GM12878 (cell line): ENCODE measurements around the gene ETV7. TPM values are rescaled to one million over a fixed set of nuclear protein-coding genes. Genes with fewer than 3 reads are reported as not detected.

ENCODE experiments used
- ATAC-seq: fragments of 200-7000 bp; cut with Tn5 transposase; 3 replicates; pipeline ENCODE4 v1.9.1; 2020; ENCODE audit warnings: mild to moderate bottlenecking, moderate library complexity
- BruUV-seq: library from RNA; stranded (reverse); fragments of 400-500 nt; replicated peaks from 2 replicates; lab custom pipeline; 2021; lab: Mats Ljungman, UMichigan
- CTCF ChIA-PET: fragments of 300-600 bp; sonication (Branson Sonifier 250); formaldehyde crosslinking; extraction: SDS; loops from one replicate; lab custom pipeline; 2021; ENCODE audit warnings: inconsistent platforms; lab: Yijun Ruan, JAX
- POLR2A ChIA-PET: fragments of 350-600 bp; formaldehyde crosslinking; extraction: SDS; loops from one replicate; lab custom pipeline; 2021; ENCODE audit warnings: inconsistent platforms; lab: Charles Lee
- RAD21 ChIA-PET: fragments of 300-600 bp; sonication (Branson Sonifier 250); formaldehyde crosslinking; loops from one replicate; lab custom pipeline; 2023; ENCODE audit warnings: antibody characterized with exemption; ENCODE audit not compliant: unreplicated experiment; lab: Charles Lee
- SMC1A ChIA-PET: fragments of 300-600 bp; sonication (Branson Sonifier 250); formaldehyde crosslinking; loops from one replicate; lab custom pipeline; 2023; ENCODE audit not compliant: unreplicated experiment, uncharacterized antibody; lab: Charles Lee
- DNase-seq: peaks from one replicate; pipeline ENCODE4 v3.0.0-alpha.2; 2011; ENCODE audit warnings: low read depth, low spot score
- FAIRE-seq: peaks from 3 replicates; lab custom pipeline; 2011; peaks lifted over from hg19 to GRCh38; lab: Jason Lieb, UNC
- H2AFZ ChIP-seq: 2 replicates; pipeline ENCODE4 v1.6.0; 2011; ENCODE audit warnings: low read depth, low read length, control low read depth; ENCODE audit not compliant: control insufficient read depth
- H3K27ac ChIP-seq: 2 replicates; pipeline ENCODE4 v1.5.1; 2011; ENCODE audit warnings: control low read depth; ENCODE audit not compliant: control insufficient read depth, insufficient read depth
- H3K27me3 ChIP-seq, 2 experiments: replicated peaks in 1 of 2; 2 replicates each; pipeline versions ENCODE4 v1.6.0 to v1.6.1; 2011; ENCODE audit warnings: low read length in 1 of 2; ENCODE audit not compliant: control insufficient read depth in 2 of 2, insufficient read depth in 2 of 2
- H3K36me3 ChIP-seq, 2 experiments: 2 replicates each; pipeline ENCODE4 v1.5.1; 2011; ENCODE audit warnings: low read length in 1 of 2; ENCODE audit not compliant: control insufficient read depth in 2 of 2, insufficient read depth in 2 of 2
- H3K4me1 ChIP-seq: 2 replicates; pipeline ENCODE4 v1.6.1; 2011; ENCODE audit warnings: mild to moderate bottlenecking, low read length, moderate library complexity, mixed read lengths; ENCODE audit not compliant: control insufficient read depth, insufficient read depth
- H3K4me2 ChIP-seq: 2 replicates; pipeline ENCODE4 v1.6.0; 2011; ENCODE audit warnings: control low read depth; ENCODE audit not compliant: control insufficient read depth, insufficient read depth
- H3K4me3 ChIP-seq: fragments of 200-600 bp; sonication (generic); 2 replicates; pipeline ENCODE4 v1.5.1; 2016
- H3K79me2 ChIP-seq: 2 replicates; pipeline ENCODE4 v1.6.0; 2011; ENCODE audit warnings: low read length; ENCODE audit not compliant: control insufficient read depth, insufficient read depth
- H3K9ac ChIP-seq: 2 replicates; pipeline ENCODE4 v1.8.0; 2011; ENCODE audit warnings: low read length, control low read depth, mixed read lengths; ENCODE audit not compliant: control insufficient read depth, insufficient read depth
- H3K9me3 ChIP-seq: replicated peaks from 3 replicates; pipeline ENCODE4 v1.5.1; 2011; ENCODE audit warnings: mild to moderate bottlenecking, low read length; ENCODE audit not compliant: control insufficient read depth, insufficient read depth
- H4K20me1 ChIP-seq: 2 replicates; pipeline ENCODE4 v1.6.0; 2011; ENCODE audit not compliant: control insufficient read depth, insufficient read depth
- EP300 ChIP-seq, 2 experiments: fragments of 150-350 bp in 1 of 2; IDR thresholded peaks; 2 replicates each; pipeline ENCODE4 v1.6.1; 2011 to 2012; ENCODE audit warnings: low read depth in 2 of 2, low read length in 2 of 2, borderline replicate concordance in 1 of 2, improper control_type of control experiment in 1 of 2, inconsistent platforms in 1 of 2; ENCODE audit not compliant: control insufficient read depth in 1 of 2
- EZH2 ChIP-seq: IDR thresholded peaks from 2 replicates; pipeline ENCODE4 v1.6.1; 2012; ENCODE audit warnings: low read depth, mild to moderate bottlenecking, control low read depth, inconsistent platforms, low read length, borderline replicate concordance; ENCODE audit not compliant: control insufficient read depth
- LARP7 ChIP-seq: fragments of 450-650 bp; IDR thresholded peaks from 2 replicates; pipeline ENCODE4 v1.6.1; 2017; ENCODE audit warnings: mild to moderate bottlenecking
- POLR2AphosphoS5 ChIP-seq: IDR thresholded peaks from 2 replicates; pipeline ENCODE4 v1.6.1; 2011; ENCODE audit warnings: mild to moderate bottlenecking, low read length, inconsistent platforms
- RFX5 ChIP-seq: IDR thresholded peaks from 2 replicates; pipeline ENCODE4 v1.6.1; 2011; ENCODE audit warnings: low read depth, low read length, improper control_type of control experiment
- SMAD1 ChIP-seq: fragments of 450-650 bp; IDR thresholded peaks from 2 replicates; pipeline ENCODE4 v1.6.1; 2018; ENCODE audit warnings: mild to moderate bottlenecking, low read depth; ENCODE audit not compliant: partially characterized antibody
- SREBF1 ChIP-seq: IDR thresholded peaks from 2 replicates; pipeline ENCODE4 v1.6.1; 2012; ENCODE audit warnings: mild to moderate bottlenecking, low read length
- TBL1XR1 ChIP-seq: IDR thresholded peaks from 2 replicates; pipeline ENCODE4 v1.6.1; 2012; ENCODE audit warnings: low read depth, low read length, improper control_type of control experiment
- YBX1 ChIP-seq: fragments of 450-650 bp; IDR thresholded peaks from 2 replicates; pipeline ENCODE4 v1.6.1; 2016; ENCODE audit warnings: antibody characterized with exemption
- WGBS: methylation state at CpG from one replicate; pipeline ENCODE4 v1.1.6; 2016; ENCODE audit warnings: low lambda C conversion rate; ENCODE audit not compliant: insufficient replicate concordance, insufficient coverage; ENCODE audit errors: missing lambda C conversion rate; 5-methylcytosine and 5-hydroxymethylcytosine counted together
- in situ Hi-C: fragments of 300-500 bp; cut with MboI; formaldehyde crosslinking; loops from 9 replicates; pipeline ENCODE4 v1.14.3; 2018; ENCODE audit warnings: mixed read lengths
- intact Hi-C: fragments of 100-400 bp; cut with micrococcal nuclease; formaldehyde crosslinking; loops from one replicate; pipeline ENCODE4 v1.14.2; 2022; ENCODE audit not compliant: unreplicated experiment
- polyA plus RNA-seq, 11 experiments: library from polyadenylated mRNA; depleted of rRNA in 4 of 11; unstranded in 6 of 11; stranded (reverse) in 5 of 11; fragments of >200 nt; fragmentation: Nextera tagmentation in 4 of 11; fragmentation: Illumina TruSeq in 1 of 11; extraction: Ambion mirVana in 4 of 11; extraction: Trizol in 1 of 11; gene quantifications; 1 replicate in 1 of 11; 2 replicates in 10 of 11; pipeline versions ENCODE4 v1.2.1 to v1.2.3, GENCODE V29; 2011 to 2016; ENCODE audit warnings: inconsistent platforms in 2 of 11, missing spikeins in 2 of 11, low read depth in 1 of 11
- total RNA-seq, 4 experiments: library from RNA; depleted of rRNA in 3 of 4; stranded (reverse); fragments of >200 nt in 3 of 4; fragmentation: Illumina TruSeq in 1 of 4; extraction: Trizol in 1 of 4; gene quantifications; 2 replicates each; pipeline versions ENCODE4 v1.2.1 to v1.2.3, GENCODE V29; 2013 to 2021
- TF ChIP-seq, protein P1 (sequence below): IDR thresholded peaks from 2 replicates; pipeline ENCODE4 v1.6.1; 2012; ENCODE audit warnings: mild to moderate bottlenecking, low read depth, low read length
- TF ChIP-seq, protein P2 (sequence below): fragments of 450-650 bp; IDR thresholded peaks from 2 replicates; pipeline ENCODE4 v1.6.1; 2017; ENCODE audit warnings: mild to moderate bottlenecking, moderate library complexity
- TF ChIP-seq, protein P3 (sequence below): IDR thresholded peaks from 2 replicates; pipeline ENCODE4 v1.6.1; 2011; ENCODE audit warnings: borderline replicate concordance, low read depth, mild to moderate bottlenecking, moderate library complexity, mixed read lengths, low read length; ENCODE audit not compliant: insufficient read depth; ENCODE audit errors: extremely low read length

The ETV7 gene
- total and polyA plus RNA-seq, 10 of the 15 experiments (the other 5 are each of a cell fraction or from before 2014, with no cell fraction given): 0.04 to 1.8 (median 1.3) TPM

DNA sequence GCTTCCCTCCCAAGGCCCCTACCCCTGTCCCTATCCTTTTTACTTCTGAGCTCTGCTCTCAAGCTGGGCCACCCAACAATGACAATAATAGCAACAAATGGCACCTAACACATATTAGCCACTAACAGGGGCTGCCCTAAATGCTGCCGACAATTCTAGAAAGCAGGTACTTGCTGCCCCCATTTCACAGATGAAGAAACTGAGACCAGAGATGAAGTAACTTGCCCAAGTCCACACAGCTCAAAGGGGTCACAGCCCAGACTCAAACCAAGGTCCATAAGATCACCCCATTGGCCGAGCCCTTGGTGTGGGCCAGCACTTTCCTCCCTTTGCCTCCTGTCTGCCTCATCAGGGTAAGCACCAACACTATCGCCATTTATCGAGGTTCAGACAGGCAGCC is 62.8 kb downstream of the ETV7 start:
- Histone ChIP-seq H3K36me3 (no peaks in the 10 kb centered on the region), H3K27me3 (no peaks in the 10 kb centered on the region), H3K9ac (no peak overlapping the region), H3K4me2 (no peak overlapping the region), H3K27ac (no peak overlapping the region), H3K9me3 (no peaks in the 10 kb centered on the region), H3K4me3 (no peak overlapping the region), H2AFZ (no peak overlapping the region), H4K20me1 (no peaks in the 10 kb centered on the region), H3K79me2 (no peaks in the 10 kb centered on the region), H3K4me1 (no peaks in the 10 kb centered on the region)
- ChIA-PET POLR2A (no interaction called here), RAD21 (interaction anchor here (3.2 kb wide), 1 partner anchor 34 kb away, joined by 12 read pairs; no protein-coding TSS in a partner anchor), CTCF (interaction anchor here (1.5 kb wide), 1 partner anchor 16 kb away, joined by 7 read pairs; no protein-coding TSS in a partner anchor), SMC1A (interaction anchor here (1.1 kb wide), 1 partner anchor 20 kb away, joined by 3 read pairs; no protein-coding TSS in a partner anchor)
- BruUV-seq: no TSS peak
- in situ Hi-C loops (no loop called here), intact Hi-C loops (no loop called here)
- ATAC-seq: no peak
- TF ChIP-seq POLR2AphosphoS5 (no peak), EP300 (IDR thresholded peaks at IDR 0.05; ENCODE audit: borderline replicate concordance in 1 of 2, control insufficient read depth in 1 of 2, low read depth in 2 of 2, low read length in 2 of 2) (no peak), EZH2 (no peak), SMAD1 (no peak), TBL1XR1 (no peak), SREBF1 (no peak), LARP7 (no peak), RFX5 (no peak), YBX1 (no peak)
- TF ChIP-seq, protein P1, sequence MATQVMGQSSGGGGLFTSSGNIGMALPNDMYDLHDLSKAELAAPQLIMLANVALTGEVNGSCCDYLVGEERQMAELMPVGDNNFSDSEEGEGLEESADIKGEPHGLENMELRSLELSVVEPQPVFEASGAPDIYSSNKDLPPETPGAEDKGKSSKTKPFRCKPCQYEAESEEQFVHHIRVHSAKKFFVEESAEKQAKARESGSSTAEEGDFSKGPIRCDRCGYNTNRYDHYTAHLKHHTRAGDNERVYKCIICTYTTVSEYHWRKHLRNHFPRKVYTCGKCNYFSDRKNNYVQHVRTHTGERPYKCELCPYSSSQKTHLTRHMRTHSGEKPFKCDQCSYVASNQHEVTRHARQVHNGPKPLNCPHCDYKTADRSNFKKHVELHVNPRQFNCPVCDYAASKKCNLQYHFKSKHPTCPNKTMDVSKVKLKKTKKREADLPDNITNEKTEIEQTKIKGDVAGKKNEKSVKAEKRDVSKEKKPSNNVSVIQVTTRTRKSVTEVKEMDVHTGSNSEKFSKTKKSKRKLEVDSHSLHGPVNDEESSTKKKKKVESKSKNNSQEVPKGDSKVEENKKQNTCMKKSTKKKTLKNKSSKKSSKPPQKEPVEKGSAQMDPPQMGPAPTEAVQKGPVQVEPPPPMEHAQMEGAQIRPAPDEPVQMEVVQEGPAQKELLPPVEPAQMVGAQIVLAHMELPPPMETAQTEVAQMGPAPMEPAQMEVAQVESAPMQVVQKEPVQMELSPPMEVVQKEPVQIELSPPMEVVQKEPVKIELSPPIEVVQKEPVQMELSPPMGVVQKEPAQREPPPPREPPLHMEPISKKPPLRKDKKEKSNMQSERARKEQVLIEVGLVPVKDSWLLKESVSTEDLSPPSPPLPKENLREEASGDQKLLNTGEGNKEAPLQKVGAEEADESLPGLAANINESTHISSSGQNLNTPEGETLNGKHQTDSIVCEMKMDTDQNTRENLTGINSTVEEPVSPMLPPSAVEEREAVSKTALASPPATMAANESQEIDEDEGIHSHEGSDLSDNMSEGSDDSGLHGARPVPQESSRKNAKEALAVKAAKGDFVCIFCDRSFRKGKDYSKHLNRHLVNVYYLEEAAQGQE: no peak
- TF ChIP-seq, protein P2, sequence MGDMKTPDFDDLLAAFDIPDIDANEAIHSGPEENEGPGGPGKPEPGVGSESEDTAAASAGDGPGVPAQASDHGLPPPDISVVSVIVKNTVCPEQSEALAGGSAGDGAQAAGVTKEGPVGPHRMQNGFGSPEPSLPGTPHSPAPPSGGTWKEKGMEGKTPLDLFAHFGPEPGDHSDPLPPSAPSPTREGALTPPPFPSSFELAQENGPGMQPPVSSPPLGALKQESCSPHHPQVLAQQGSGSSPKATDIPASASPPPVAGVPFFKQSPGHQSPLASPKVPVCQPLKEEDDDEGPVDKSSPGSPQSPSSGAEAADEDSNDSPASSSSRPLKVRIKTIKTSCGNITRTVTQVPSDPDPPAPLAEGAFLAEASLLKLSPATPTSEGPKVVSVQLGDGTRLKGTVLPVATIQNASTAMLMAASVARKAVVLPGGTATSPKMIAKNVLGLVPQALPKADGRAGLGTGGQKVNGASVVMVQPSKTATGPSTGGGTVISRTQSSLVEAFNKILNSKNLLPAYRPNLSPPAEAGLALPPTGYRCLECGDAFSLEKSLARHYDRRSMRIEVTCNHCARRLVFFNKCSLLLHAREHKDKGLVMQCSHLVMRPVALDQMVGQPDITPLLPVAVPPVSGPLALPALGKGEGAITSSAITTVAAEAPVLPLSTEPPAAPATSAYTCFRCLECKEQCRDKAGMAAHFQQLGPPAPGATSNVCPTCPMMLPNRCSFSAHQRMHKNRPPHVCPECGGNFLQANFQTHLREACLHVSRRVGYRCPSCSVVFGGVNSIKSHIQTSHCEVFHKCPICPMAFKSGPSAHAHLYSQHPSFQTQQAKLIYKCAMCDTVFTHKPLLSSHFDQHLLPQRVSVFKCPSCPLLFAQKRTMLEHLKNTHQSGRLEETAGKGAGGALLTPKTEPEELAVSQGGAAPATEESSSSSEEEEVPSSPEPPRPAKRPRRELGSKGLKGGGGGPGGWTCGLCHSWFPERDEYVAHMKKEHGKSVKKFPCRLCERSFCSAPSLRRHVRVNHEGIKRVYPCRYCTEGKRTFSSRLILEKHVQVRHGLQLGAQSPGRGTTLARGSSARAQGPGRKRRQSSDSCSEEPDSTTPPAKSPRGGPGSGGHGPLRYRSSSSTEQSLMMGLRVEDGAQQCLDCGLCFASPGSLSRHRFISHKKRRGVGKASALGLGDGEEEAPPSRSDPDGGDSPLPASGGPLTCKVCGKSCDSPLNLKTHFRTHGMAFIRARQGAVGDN: no peak
- TF ChIP-seq, protein P3, sequence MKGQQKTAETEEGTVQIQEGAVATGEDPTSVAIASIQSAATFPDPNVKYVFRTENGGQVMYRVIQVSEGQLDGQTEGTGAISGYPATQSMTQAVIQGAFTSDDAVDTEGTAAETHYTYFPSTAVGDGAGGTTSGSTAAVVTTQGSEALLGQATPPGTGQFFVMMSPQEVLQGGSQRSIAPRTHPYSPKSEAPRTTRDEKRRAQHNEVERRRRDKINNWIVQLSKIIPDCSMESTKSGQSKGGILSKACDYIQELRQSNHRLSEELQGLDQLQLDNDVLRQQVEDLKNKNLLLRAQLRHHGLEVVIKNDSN: no peak
- FAIRE-seq: no peak
- DNase-seq: no peak
- 84% methylated on average over 4 of the region's 4 CpGs for WGBS
